SK-N-MC (cell line): ENCODE measurements around the gene LGI4.
"Not testable (repeated sequence)": the region's sequence is repeated elsewhere in the genome, so short reads cannot be mapped to it uniquely, and the experiment has no call there.

Experiments
- DNase-seq: peaks from one replicate; pipeline ENCODE4 v3.0.0-alpha.2; 2011; ENCODE audit warnings: low read depth, low spot score
- H3K27ac ChIP-seq: fragments of 200-600 bp; sonication (generic); 2 replicates; pipeline ENCODE4 v1.5.1; 2016; ENCODE audit warnings: mixed run types
- H3K36me3 ChIP-seq: fragments of 200-600 bp; sonication (generic); 2 replicates; pipeline ENCODE4 v1.6.1; 2017; ENCODE audit warnings: antibody characterized with exemption, low read length, mixed read lengths; ENCODE audit not compliant: insufficient read depth
- H3K4me3 ChIP-seq: fragments of 200-600 bp; sonication (generic); 2 replicates; pipeline ENCODE4 v1.5.1; 2016
- H3K9ac ChIP-seq: fragments of 200-600 bp; sonication (generic); 2 replicates; pipeline ENCODE4 v1.8.0; 2017; ENCODE audit warnings: mixed run types, mixed read lengths; ENCODE audit not compliant: insufficient read length
- H3K9me3 ChIP-seq: fragments of 200-600 bp; sonication (generic); 2 replicates; pipeline ENCODE4 v1.6.1; 2017; ENCODE audit warnings: low read depth, mild to moderate bottlenecking, antibody characterized with exemption, low read length, moderate library complexity, mixed read lengths
- EZH2 ChIP-seq: fragments of 200-600 bp; sonication (generic); IDR thresholded peaks from one replicate; pipeline ENCODE4 v1.6.1; 2017; ENCODE audit warnings: antibody characterized with exemption
- FOXP2 ChIP-seq: optimal IDR thresholded peaks from 2 replicates; pipeline ENCODE3; 2011; ENCODE audit warnings: mild to moderate bottlenecking, moderate library complexity; ENCODE audit not compliant: insufficient read depth; ENCODE audit errors: extremely low read length, control extremely low read depth
- POLR2AphosphoS5 ChIP-seq: IDR thresholded peaks from 2 replicates; pipeline ENCODE4 v1.6.1; 2012; ENCODE audit warnings: mild to moderate bottlenecking, low read depth, low read length, borderline replicate concordance

LGI4 gene

GRCh38 chr19:35107545-35107944 lies 27.3 kb downstream of the LGI4 start:
- Histone ChIP-seq H3K9me3 (no peaks in the 10 kb centered on the region), H3K36me3 (no peaks in the 10 kb centered on the region), H3K4me3 (no peak overlapping the region), H3K27ac (no peak overlapping the region), H3K9ac (no peak overlapping the region)
- no peak for TF ChIP-seq FOXP2
- TF ChIP-seq POLR2AphosphoS5 = no peak
- no peak for TF ChIP-seq EZH2
- DNase-seq = no peak

DNA sequence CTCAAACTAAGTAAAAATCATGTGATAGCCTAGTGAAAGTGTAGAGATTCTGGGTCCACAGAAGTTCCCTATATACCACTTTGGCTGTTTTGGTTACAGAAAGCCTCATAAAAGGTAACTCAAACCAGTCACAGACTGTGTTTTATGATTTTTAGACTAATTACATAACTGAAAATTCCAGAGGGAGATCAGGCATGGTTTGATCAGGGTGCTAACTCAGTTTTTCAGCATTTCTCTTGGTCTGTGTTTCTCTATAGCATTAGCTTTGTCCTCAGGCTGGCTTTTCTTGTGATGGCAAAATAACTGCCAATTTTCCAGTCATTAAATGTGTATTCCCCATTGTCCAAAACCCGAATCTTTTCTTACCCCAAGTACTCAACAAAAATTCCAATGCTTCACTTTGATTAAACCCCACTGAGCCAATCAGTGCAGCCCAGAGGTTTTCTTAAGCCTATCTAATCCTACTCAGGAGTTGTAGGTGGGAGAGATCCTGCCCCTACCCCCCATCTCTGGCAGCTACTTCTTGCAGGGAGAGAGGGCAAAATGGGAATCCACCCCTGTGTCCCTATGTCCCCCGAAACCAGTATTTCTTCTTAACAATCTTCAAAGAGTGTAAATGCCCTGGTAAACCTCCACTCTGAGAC lies 27.8 kb downstream of the LGI4 start:
- H3K27ac ChIP-seq = no peak overlapping the region
- H3K9me3 ChIP-seq = no peaks in the 10 kb centered on the region
- H3K9ac ChIP-seq = no peak overlapping the region
- no peak for DNase-seq
- H3K4me3 ChIP-seq = no peak overlapping the region
- TF ChIP-seq EZH2 = no peak
- TF ChIP-seq FOXP2 = no peak
- TF ChIP-seq POLR2AphosphoS5 = no peak
- H3K36me3 ChIP-seq = no peaks in the 10 kb centered on the region

DNA sequence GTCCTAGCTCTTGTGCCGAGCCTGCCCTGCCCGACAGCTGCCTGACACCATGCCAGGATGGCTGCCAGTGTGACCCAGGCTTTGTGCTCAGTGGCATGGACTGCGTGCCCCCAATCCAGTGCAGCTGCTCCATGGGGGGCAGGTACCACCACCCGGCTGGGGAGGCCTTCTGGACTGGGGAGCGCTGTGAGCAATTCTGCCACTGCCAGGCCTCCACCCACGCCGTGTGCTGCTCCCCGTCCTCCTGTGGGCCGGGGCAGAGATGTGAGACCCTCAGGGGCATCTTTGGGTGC lies 28.6 kb downstream of the LGI4 start:
- no peak overlapping the region for H3K4me3 ChIP-seq
- TF ChIP-seq POLR2AphosphoS5 (no peak), EZH2 (no peak)
- no peaks in the 10 kb centered on the region for H3K9me3 ChIP-seq
- no peaks in the 10 kb centered on the region for H3K36me3 ChIP-seq
- no peak for DNase-seq
- H3K9ac ChIP-seq = no peak overlapping the region
- H3K27ac ChIP-seq = no peak overlapping the region

DNA sequence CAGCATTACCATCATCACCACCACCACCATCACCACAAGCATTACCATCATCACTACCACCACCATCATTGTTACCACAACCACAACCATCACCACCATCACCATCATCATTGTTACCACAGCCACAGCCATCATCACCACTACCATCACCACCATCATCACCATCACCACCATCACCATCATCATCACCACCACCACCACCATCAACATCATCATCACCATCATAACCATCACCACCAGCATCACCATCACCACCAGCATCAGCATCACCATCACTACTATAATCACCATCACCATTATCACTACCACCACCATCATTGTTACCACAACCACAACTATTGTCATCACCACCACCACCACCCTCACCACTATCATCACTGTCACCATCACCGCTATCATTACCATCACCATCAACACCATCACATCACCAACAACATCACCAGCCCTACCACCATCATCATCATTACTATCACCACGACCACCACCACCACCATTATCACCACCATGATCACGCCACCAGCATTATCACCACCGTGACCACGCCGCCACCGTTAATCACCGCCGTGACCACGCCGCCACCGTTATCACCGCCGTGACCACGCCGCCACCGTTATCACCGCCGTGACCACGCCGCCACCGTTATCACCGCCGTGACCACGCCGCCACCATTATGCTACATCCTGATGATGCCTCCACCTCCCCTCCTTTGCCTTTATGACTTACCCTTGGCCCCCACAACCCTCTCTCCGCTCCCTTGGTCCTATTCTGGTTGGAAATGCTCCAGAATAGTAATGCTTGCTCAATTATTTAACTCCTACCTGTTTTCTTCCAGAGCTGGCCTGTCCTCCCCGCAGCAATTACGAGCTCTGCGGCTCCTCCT lies 29.2 kb downstream of the LGI4 start:
- Histone ChIP-seq H3K4me3 (no peak overlapping the region), H3K27ac (no peak overlapping the region), H3K9me3 (no peaks in the 10 kb centered on the region), H3K9ac (no peak overlapping the region), H3K36me3 (no peaks in the 10 kb centered on the region)
- DNase-seq = no peak
- no peak for TF ChIP-seq POLR2AphosphoS5
- TF ChIP-seq EZH2 = no peak
- no peak for TF ChIP-seq FOXP2

DNA sequence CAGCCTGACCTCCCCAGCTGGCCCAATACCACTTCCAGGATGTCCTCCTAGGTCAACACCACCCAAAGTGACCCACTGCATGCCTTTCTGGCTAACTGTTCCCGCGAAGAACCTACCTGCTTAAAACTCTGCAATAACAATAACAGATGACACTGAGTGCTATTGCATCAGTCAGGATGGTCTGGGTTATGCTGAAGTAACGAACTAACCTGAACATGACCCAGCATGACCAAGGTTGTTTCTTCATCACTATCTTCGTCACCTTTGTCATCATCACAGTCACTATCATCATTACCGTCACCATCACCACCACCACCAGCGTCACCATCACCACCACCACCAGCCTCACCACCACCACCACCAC lies 29.8 kb downstream of the LGI4 start:
- H3K9ac ChIP-seq = no peak overlapping the region

DNA sequence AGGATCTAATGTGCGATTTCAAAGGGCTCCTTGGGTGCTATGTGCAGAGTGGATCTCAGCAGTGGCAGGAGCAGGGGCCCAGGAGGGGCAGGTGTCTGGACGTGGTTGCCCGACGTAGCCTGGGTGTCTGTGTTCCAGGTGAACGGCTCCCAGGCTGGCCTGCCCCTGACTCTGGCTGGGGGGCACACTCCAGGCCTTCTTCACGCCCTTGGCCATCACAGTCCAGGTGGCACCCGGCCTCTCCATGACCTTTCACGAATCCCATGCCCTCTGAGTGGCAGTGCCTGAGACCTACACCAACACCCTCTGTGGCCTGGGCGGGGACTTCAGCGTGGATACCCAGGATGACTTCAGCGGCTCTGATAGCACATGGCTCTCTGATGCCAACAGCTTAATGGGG lies 30.5 kb downstream of the LGI4 start:
- Histone ChIP-seq H3K9ac (no peak overlapping the region), H3K36me3 (no peaks in the 10 kb centered on the region), H3K9me3 (no peaks in the 10 kb centered on the region), H3K4me3 (no peak overlapping the region), H3K27ac (no peak overlapping the region)
- TF ChIP-seq FOXP2 (no peak), EZH2 (no peak), POLR2AphosphoS5 (no peak)
- DNase-seq = no peak

More for the DNA sequence above, 29.8 kb downstream of the LGI4 start:
- Histone ChIP-seq H3K4me3 (no peak overlapping the region), H3K9me3 (no peaks in the 10 kb centered on the region), H3K27ac (no peak overlapping the region), H3K36me3 (no peaks in the 10 kb centered on the region)
- TF ChIP-seq EZH2 = no peak
- no peak for TF ChIP-seq FOXP2
- TF ChIP-seq POLR2AphosphoS5 = no peak
- no peak for DNase-seq

DNA sequence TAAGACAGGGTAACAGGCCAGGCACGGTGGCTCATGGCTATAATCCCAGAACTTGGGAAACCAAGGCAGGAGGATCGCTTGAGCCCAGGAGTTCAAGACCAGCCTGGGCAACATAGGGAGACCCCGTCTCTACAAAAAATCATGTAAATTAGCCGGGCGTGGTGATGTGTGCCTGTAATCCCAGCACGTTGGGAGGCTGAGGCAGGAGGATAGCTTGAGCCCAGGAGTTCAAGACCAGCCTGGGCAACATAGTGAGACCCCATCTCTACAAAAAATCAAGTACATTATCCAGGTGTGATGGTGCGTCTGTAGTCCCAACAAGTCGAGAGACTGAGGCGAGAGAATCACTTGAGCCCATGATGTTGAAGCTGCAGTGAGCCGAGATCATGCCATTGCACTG lies 31.2 kb downstream of the LGI4 start:
- H3K9me3 ChIP-seq, H3K9ac ChIP-seq, H3K27ac ChIP-seq, H3K36me3 ChIP-seq, H3K4me3 ChIP-seq, DNase-seq: not testable (repeated sequence)

DNA sequence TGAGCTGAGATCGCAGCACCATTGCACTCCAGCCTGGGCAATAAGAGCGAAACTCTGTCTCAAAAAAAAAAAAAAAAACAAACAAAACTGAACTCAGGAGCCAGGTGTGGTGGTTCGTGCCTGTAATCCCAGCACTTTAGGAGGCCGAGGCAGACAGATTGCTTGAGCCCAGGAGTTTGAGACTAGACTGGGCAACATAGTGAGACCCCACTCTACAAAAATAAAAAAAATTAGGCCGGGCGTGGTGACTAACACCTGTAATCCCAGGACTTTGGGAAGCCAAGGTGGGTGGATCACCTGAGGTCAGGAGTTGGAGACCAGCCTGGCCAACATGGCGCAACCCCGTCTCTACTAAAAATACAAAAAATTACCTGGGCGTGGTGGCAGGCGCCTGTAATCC lies 32.9 kb downstream of the LGI4 start:
- H3K27ac ChIP-seq, H3K9ac ChIP-seq, H3K9me3 ChIP-seq, DNase-seq, H3K36me3 ChIP-seq, H3K4me3 ChIP-seq: not testable (repeated sequence)
